ENCODE measurements around the gene RNF214. TPM values are rescaled to one million over a fixed set of nuclear protein-coding genes. Genes with fewer than 3 reads are reported as not detected.

RNF214 gene
- total RNA-seq, 1 experiment from 2014 or later = 28.1 TPM

GRCh38 chr11:117220999-117221774 lies 11.3 kb upstream of the RNF214 start:
- no peaks in the 10 kb centered on the region for H3K9me2 ChIP-seq (ENCODE audit: insufficient read depth)
- intact Hi-C loops (cut with micrococcal nuclease; ENCODE audit: unreplicated experiment) = loop anchor here (2.0 kb wide), 1 partner anchor 42 kb away; the partner anchor contains the start of gene SIDT2
- H3K79me2 ChIP-seq (ENCODE audit: low read depth) = no peaks in the 10 kb centered on the region
- no peak overlapping the region for H3K27ac ChIP-seq
- H3K27me3 ChIP-seq (ENCODE audit: insufficient read depth, low read depth) = no peaks in the 10 kb centered on the region
- no peaks in the 10 kb centered on the region for H3K9me3 ChIP-seq (ENCODE audit: insufficient read depth, low read depth)
- H2AFZ ChIP-seq = no peak overlapping the region
- ChIA-PET POLR2A (ENCODE audit: unreplicated experiment) (interaction anchor here (0.5 to 0.6 kb wide), 2 partner anchors 106 to 528 kb away, joined by 4 to 5 read pairs; partner anchors contain the start of gene CEP164), CTCF (interaction anchor here (0.6 to 1.9 kb wide), 3 partner anchors 10 to 75 kb away, joined by 5 to 8 read pairs (median 5); partner anchors contain the start of genes PCSK7 and SIDT2)
- TF ChIP-seq EZH2 (IDR thresholded peaks at IDR 0.05; ENCODE audit: low read depth) (no peak), CTCF (conservative IDR thresholded peaks at IDR 0.05) (no peak)
- no peak for DNase-seq
- H3K4me1 ChIP-seq (replicated peaks; ENCODE audit: insufficient read depth) = peaks cover 14% of the 10 kb centered on the region
- H3K4me3 ChIP-seq = no peak overlapping the region
- H3K36me3 ChIP-seq (ENCODE audit: low read depth) = peaks cover 19% of the 10 kb centered on the region
- H4K20me1 ChIP-seq (ENCODE audit: insufficient read depth) = peaks cover 3% of the 10 kb centered on the region; the same call in 1 of the 2 replicates
- TSS peak; percentile 29 for BruUV-seq (replicated peaks)
- peak overlapping the region; percentile 26 for H3K4me2 ChIP-seq
- H3F3A ChIP-seq (ENCODE audit: insufficient read depth, low read depth) = peaks cover 10% of the 10 kb centered on the region; the same call in 1 of the 2 replicates

GRCh38 chr11:117221775-117222517 lies 10.5 kb upstream of the RNF214 start:
- CTCF ChIA-PET = interaction anchor here (0.6 to 1.9 kb wide), 5 partner anchors 9 to 226 kb away, joined by 3 to 8 read pairs (median 5); partner anchors contain the start of genes PCSK7 and SIDT2
- H3K4me3 ChIP-seq = no peak overlapping the region
- intact Hi-C loops (cut with micrococcal nuclease; ENCODE audit: unreplicated experiment) = loop anchor here (2.0 kb wide), 1 partner anchor 43 kb away; the partner anchor contains the start of gene SIDT2
- no peaks in the 10 kb centered on the region for H3K9me2 ChIP-seq (ENCODE audit: insufficient read depth)
- peak; percentile 40 to 73 for DNase-seq
- H3K27ac ChIP-seq = no peak overlapping the region
- peaks cover 10% of the 10 kb centered on the region; the same call in 1 of the 2 replicates for H3F3A ChIP-seq (ENCODE audit: insufficient read depth, low read depth)
- no peaks in the 10 kb centered on the region for H3K9me3 ChIP-seq (ENCODE audit: insufficient read depth, low read depth)
- no TSS peak for BruUV-seq (replicated peaks)
- TF ChIP-seq EZH2 (IDR thresholded peaks at IDR 0.05; ENCODE audit: low read depth) (no peak), CTCF (conservative IDR thresholded peaks at IDR 0.05) (no peak)
- peak overlapping the region; percentile 26 for H3K4me2 ChIP-seq
- H3K4me1 ChIP-seq (replicated peaks; ENCODE audit: insufficient read depth) = peaks cover 14% of the 10 kb centered on the region
- no peaks in the 10 kb centered on the region for H3K27me3 ChIP-seq (ENCODE audit: insufficient read depth, low read depth)
- POLR2A ChIA-PET (ENCODE audit: unreplicated experiment) = interaction anchor here (0.5 to 0.6 kb wide), 5 partner anchors 44 to 529 kb away, joined by 4 to 6 read pairs (median 4); partner anchors contain the start of genes CEP164, PAFAH1B2 and SIDT2
- H3K36me3 ChIP-seq (ENCODE audit: low read depth) = peaks cover 19% of the 10 kb centered on the region
- no peaks in the 10 kb centered on the region for H3K79me2 ChIP-seq (ENCODE audit: low read depth)
- peaks cover 3% of the 10 kb centered on the region; the same call in 1 of the 2 replicates for H4K20me1 ChIP-seq (ENCODE audit: insufficient read depth)
- no peak overlapping the region for H2AFZ ChIP-seq
